GM12801 (cell line): ENCODE data around the gene C11orf52.

Experiments
- TF ChIP-seq, protein P1 (sequence below): IDR thresholded peaks from one replicate; pipeline ENCODE4 v1.5.1; 2011; ENCODE audit warnings: control low read depth; ENCODE audit not compliant: insufficient read length; ENCODE audit errors: extremely low read depth

C11orf52 gene

DNA sequence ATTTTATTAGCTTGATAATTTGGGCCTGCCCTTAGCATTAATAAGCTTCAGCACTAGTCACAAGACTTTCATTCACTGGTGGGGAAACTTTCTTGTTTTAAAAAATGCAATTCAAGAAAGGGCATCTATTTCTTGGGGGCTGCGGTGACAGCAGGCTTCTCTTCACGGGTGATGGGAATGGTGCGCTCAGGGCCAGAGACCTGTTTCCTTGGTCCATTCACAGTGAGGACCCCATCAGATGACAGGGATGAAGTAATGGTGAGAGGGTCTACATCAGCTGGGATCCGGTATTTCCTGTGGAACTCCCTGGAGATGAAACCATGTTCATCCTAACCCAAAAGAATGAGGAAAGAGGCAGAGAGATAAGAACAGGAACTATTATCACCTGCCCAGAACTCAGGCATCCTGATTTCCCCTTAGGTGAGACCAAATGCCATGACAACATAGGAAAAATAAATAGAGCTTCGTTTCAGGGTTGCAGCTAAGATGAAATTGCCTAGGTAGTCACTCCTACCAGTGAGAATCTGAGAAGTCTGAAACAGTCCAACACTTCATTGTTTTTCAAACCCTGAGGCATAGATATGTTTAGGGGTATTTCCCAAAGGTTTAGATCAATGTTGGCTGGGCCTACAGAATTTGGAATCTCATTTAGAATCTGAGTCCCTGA is 9.9 kb upstream of the C11orf52 start:
- TF ChIP-seq, protein P1, sequence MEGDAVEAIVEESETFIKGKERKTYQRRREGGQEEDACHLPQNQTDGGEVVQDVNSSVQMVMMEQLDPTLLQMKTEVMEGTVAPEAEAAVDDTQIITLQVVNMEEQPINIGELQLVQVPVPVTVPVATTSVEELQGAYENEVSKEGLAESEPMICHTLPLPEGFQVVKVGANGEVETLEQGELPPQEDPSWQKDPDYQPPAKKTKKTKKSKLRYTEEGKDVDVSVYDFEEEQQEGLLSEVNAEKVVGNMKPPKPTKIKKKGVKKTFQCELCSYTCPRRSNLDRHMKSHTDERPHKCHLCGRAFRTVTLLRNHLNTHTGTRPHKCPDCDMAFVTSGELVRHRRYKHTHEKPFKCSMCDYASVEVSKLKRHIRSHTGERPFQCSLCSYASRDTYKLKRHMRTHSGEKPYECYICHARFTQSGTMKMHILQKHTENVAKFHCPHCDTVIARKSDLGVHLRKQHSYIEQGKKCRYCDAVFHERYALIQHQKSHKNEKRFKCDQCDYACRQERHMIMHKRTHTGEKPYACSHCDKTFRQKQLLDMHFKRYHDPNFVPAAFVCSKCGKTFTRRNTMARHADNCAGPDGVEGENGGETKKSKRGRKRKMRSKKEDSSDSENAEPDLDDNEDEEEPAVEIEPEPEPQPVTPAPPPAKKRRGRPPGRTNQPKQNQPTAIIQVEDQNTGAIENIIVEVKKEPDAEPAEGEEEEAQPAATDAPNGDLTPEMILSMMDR, result no peak

DNA sequence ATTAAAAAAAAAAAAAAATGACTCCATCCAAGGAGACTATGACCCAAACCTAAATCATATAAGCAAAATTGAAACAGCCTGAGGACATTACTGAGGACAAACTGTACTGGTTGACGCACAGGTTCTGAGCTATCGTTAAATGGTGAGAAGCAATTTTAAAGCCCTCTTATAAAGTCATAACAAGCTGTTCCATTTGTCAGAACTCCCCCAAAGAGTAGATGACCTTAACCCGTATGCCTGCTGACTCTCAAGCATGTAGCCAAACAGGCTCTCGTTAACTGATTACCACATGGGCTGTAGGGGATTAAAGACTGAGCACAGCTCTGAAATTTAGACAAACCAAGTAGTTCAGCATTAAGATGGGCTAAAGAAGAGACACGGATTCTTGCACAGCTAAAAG is 9.3 kb upstream of the C11orf52 start:
- TF ChIP-seq, protein P1, result no peak

DNA sequence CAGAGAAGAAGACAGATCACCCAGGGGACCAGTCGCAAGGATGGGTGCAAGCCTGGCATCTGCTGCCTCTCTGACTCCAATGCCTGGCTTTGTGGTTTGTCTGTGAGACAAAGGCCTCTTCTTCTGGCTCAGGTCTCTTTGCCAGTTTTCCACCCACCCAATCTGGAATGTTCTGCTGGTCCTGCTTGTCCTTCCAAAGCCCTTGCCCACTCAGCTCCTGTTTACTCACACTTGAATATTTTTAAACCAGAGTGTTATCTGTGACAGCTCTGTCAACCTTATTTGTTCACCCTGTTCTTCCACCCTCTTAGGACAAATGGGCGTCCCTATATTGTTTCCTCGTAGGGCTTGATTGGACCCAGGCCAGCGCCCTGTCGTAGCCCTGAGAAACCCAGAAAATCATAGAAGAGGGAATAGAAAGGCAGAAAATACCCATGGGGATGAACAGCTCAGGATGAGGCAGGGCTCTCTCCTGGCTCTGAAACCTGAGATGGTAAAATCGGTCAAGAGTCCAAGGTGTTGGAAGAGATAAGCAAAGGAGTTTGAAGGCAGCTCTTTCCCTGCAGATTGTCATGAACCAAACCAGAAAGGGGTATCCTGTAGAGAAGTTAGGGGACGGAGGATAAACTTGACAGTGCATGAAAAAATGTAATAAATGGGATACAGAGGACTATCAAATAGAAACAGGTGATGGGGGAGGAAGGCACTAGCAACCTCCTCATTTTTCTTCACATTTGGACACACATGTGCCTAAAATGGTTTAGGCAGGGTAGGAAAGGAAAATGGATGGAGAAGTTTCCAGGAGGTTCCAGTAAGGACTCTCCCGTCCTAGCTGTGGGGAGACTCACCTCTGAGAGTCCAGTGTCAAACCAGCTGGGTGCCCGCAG is 7.8 kb upstream of the C11orf52 start:
- TF ChIP-seq, protein P1, result no peak

DNA sequence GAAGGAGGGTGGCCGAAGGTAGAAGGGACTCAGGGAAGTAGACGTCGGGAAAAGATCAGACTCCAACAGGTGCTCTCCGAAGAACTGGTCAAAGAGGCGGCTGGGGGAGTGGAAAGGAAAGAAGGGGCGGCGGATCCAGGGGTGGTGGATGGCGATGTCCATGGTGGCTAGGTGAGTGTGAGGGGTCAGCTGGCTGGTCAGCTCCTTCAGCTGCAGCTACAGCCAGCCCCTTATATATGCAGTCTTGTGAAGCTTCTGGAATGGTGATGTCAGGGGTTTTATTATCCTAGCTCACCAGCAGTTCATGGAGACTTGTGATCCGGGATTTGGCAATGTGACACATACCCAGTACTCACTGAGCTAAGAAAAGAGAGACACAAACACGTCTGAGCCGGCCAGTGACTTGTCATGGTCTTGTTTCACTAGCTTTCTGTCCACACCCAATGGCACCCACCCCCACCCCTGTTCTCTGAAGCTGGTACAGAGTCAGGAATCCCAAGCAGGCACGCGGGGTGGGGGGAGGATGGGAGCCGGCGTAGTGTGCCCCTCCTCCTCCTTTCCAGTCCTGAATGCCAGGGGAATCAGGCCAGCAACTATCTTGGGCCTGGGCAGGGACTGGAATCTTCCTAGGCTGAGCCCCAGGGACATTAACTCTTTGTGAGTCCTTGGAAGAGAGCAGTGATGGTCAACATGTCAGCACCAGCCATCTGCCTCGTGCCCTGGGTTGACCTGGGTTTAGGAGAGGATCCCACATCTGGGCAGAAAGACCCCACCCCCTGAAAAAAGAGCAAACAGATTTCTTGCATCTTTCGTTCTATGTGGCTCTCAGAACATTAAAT is 6.9 kb upstream of the C11orf52 start, which contains the start of gene CRYAB:
CRYAB (minus strand) TSS at position 208 of the 839 bp plus-strand sequence; CDS start at position 162, 46 bp downstream.
- TF ChIP-seq, protein P1, result no peak

DNA sequence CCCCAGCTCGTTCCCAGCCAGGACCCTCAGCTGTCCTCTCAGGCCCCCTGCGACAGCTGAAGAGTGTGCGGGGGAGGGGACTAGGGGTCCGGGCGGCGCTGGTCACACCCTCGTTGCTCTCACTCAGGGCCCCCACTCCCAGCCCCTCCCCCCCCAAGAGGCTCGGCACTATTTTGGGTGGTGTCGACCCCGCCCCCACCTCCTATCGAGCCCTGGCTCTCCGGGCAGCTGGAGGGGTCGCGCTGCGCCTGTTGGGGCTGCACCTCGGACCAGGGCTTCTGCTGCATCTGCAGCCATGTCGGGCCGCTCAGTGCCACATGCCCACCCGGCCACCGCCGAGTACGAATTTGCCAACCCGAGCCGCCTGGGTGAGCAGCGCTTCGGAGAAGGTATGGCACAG is 6.2 kb upstream of the C11orf52 start, which contains the start of gene HSPB2:
HSPB2 (plus strand) TSS at position 200 of the 400 bp plus-strand sequence; CDS start at position 296, 96 bp downstream.
- TF ChIP-seq, protein P1, result no peak

DNA sequence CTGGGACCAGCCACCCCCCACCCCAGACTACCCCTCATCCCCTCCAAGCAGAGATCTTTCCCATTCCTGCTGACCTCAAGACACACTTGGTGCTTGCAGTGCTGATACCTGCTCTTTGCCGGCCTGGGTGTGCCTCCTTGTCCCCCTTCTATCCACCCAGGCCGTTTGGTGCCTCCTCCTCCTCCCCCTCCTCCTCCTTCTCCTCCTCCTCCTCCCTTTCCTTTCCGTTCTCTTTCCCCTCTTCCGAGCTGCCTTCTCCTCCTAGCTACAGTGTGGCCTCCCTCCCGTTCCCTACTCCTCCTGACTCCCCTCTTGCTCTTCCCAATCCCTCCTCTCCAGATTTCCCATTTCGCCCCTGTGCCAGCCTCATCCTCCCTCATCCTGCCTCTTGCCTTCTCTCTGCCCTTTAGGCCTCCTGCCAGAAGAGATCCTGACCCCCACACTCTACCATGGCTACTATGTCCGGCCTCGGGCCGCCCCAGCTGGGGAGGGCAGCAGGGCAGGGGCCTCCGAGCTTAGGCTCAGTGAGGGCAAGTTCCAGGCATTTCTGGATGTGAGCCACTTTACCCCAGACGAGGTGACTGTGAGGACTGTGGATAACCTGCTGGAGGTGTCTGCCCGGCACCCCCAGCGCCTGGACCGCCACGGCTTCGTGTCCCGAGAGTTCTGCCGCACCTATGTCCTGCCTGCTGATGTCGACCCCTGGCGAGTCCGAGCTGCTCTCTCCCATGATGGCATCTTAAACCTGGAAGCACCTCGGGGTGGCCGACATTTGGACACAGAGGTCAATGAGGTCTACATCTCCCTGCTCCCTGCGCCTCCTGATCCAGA is 5.5 kb upstream of the C11orf52 start:
- TF ChIP-seq, protein P1, result no peak
